H1 (cell line): ENCODE results near the gene PDSS1. TPM values are rescaled to one million over a fixed set of nuclear protein-coding genes. Genes with fewer than 3 reads are reported as not detected.

Source experiments
- CTCF ChIA-PET: fragments of 300-600 bp; sonication (Branson Sonifier 250); formaldehyde crosslinking; loops from one replicate; lab custom pipeline; 2021; ENCODE audit not compliant: partially characterized antibody; lab: Charles Lee
- POLR2A ChIA-PET: fragments of 300-600 bp; sonication (Branson Sonifier 250); formaldehyde crosslinking; loops from one replicate; lab custom pipeline; 2021; ENCODE audit warnings: inconsistent platforms; ENCODE audit not compliant: partially characterized antibody; lab: Charles Lee
- DNase-seq, 2 experiments: peaks; one replicate each; pipeline versions ENCODE4 v3.0.0 to v3.0.0-alpha.2; 2010 to 2022; ENCODE audit warnings: low spot score in 2 of 2, low read depth in 1 of 2, mixed read lengths in 1 of 2
- FAIRE-seq: peaks from 2 replicates; lab custom pipeline; 2011; peaks lifted over from hg19 to GRCh38; lab: Jason Lieb, UNC
- H2AFZ ChIP-seq: 2 replicates; pipeline ENCODE4 v1.8.1; 2012; ENCODE audit warnings: low read length, inconsistent platforms
- H2AK5ac ChIP-seq: 2 replicates; pipeline ENCODE4 v1.6.1; 2013; ENCODE audit warnings: low read depth, low read length
- H2BK120ac ChIP-seq: replicated peaks from 2 replicates; pipeline ENCODE3; 2013; ENCODE audit warnings: low read depth, low read length, inconsistent platforms
- H2BK12ac ChIP-seq: 2 replicates; pipeline ENCODE4 v1.6.1; 2013; ENCODE audit warnings: low read depth, low read length
- H2BK15ac ChIP-seq: 2 replicates; pipeline ENCODE4 v1.6.1; 2013; ENCODE audit warnings: low read length
- H2BK20ac ChIP-seq: 2 replicates; pipeline ENCODE4 v1.6.1; 2013; ENCODE audit warnings: low read length
- H2BK5ac ChIP-seq: 2 replicates; pipeline ENCODE4 v1.6.1; 2013; ENCODE audit warnings: low read depth, low read length
- H3K14ac ChIP-seq: 2 replicates; pipeline ENCODE4 v1.6.1; 2013; ENCODE audit warnings: inconsistent platforms; ENCODE audit not compliant: insufficient read length
- H3K18ac ChIP-seq: 2 replicates; pipeline ENCODE4 v1.6.1; 2013; ENCODE audit warnings: low read length; ENCODE audit errors: extremely low read depth
- H3K23ac ChIP-seq: 2 replicates; pipeline ENCODE4 v1.6.1; 2013; ENCODE audit warnings: inconsistent platforms; ENCODE audit not compliant: insufficient read length
- H3K23me2 ChIP-seq: 2 replicates; pipeline ENCODE4 v1.6.1; 2013; ENCODE audit warnings: low read depth, low read length
- H3K27ac ChIP-seq: 2 replicates; pipeline ENCODE4 v1.6.1; 2011; ENCODE audit warnings: low read depth, low read length, inconsistent platforms
- H3K27me3 ChIP-seq, 4 experiments: replicated peaks in 1 of 4; 1 replicate in 1 of 4; 2 replicates in 3 of 4; pipeline versions ENCODE4 v1.6.1 to v1.8.1; 2011 to 2013; ENCODE audit warnings: low read length in 3 of 4, mild to moderate bottlenecking in 3 of 4, inconsistent platforms in 2 of 4, mixed read lengths in 2 of 4, moderate library complexity in 1 of 4; ENCODE audit not compliant: control insufficient read depth in 3 of 4, insufficient read depth in 3 of 4; ENCODE audit errors: extremely low read depth in 1 of 4
- H3K36me3 ChIP-seq, 4 experiments: 2 replicates each; pipeline versions ENCODE4 v1.6.1 to v1.8.1; 2011 to 2013; ENCODE audit warnings: mild to moderate bottlenecking in 4 of 4, low read length in 3 of 4, moderate library complexity in 2 of 4, control low read depth in 1 of 4, inconsistent platforms in 1 of 4; ENCODE audit not compliant: insufficient read depth in 4 of 4, control insufficient read depth in 2 of 4
- H3K4ac ChIP-seq: replicated peaks from 2 replicates; pipeline ENCODE3; 2013; ENCODE audit warnings: low read length, low read depth, mixed read lengths, inconsistent platforms; ENCODE audit not compliant: insufficient read length
- H3K4me1 ChIP-seq, 4 experiments: replicated peaks in 1 of 4; 1 replicate in 1 of 4; 2 replicates in 3 of 4; pipeline versions ENCODE4 v1.6.1 to v1.8.1; 2011 to 2013; ENCODE audit warnings: low read length in 3 of 4, inconsistent platforms in 2 of 4, mixed read lengths in 1 of 4; ENCODE audit not compliant: insufficient read depth in 4 of 4, control insufficient read depth in 3 of 4
- H3K4me2 ChIP-seq, 2 experiments: 2 replicates each; pipeline versions ENCODE4 v1.6.1 to v1.8.1; 2011 to 2013; ENCODE audit warnings: low read depth in 2 of 2, low read length in 2 of 2, control low read depth in 1 of 2, inconsistent platforms in 1 of 2, mild to moderate bottlenecking in 1 of 2; ENCODE audit not compliant: insufficient read depth in 1 of 2
- H3K4me3 ChIP-seq, 4 experiments: fragments of 200-600, 300-600 bp in 1 of 4; sonication (generic), shearing (Covaris generic), sonication (Bioruptor Twin) in 1 of 4; 2 replicates each; pipeline versions ENCODE4 v1.5.1 to v1.8.1; 2011 to 2016; ENCODE audit warnings: low read length in 4 of 4, low read depth in 3 of 4, control low read depth in 2 of 4, inconsistent platforms in 2 of 4, mild to moderate bottlenecking in 2 of 4, mixed read lengths in 1 of 4, moderate library complexity in 1 of 4; ENCODE audit not compliant: insufficient read depth in 2 of 4; ENCODE audit errors: extremely low read depth in 1 of 4
- H3K56ac ChIP-seq: replicated peaks from 2 replicates; pipeline ENCODE3; 2013; ENCODE audit warnings: low read depth, mild to moderate bottlenecking, mixed read lengths, low read length, inconsistent platforms; ENCODE audit not compliant: insufficient read length
- H3K79me1 ChIP-seq: 2 replicates; pipeline ENCODE4 v1.6.1; 2013; ENCODE audit warnings: low read depth, low read length, control low read depth
- H3K79me2 ChIP-seq, 2 experiments: 2 replicates each; pipeline versions ENCODE4 v1.6.1 to v1.8.1; 2012 to 2013; ENCODE audit warnings: low read length in 2 of 2, mild to moderate bottlenecking in 2 of 2, inconsistent platforms in 1 of 2; ENCODE audit not compliant: insufficient read depth in 2 of 2, control insufficient read depth in 1 of 2
- H3K9ac ChIP-seq, 4 experiments: replicated peaks in 1 of 4; 1 replicate in 1 of 4; 2 replicates in 3 of 4; pipeline versions ENCODE4 v1.6.1 to v1.8.1; 2011 to 2013; ENCODE audit warnings: low read depth in 3 of 4, low read length in 3 of 4, control low read depth in 2 of 4, mild to moderate bottlenecking in 2 of 4, moderate library complexity in 2 of 4, inconsistent platforms in 1 of 4; ENCODE audit errors: extremely low read depth in 1 of 4
- H3K9me3 ChIP-seq, 2 experiments: 2 replicates each; pipeline versions ENCODE4 v1.6.1 to v1.8.1; 2012 to 2013; ENCODE audit warnings: mild to moderate bottlenecking in 2 of 2, moderate library complexity in 2 of 2, control low read depth in 1 of 2, inconsistent platforms in 1 of 2, low read depth in 1 of 2, low read length in 1 of 2, mixed read lengths in 1 of 2; ENCODE audit not compliant: insufficient read depth in 2 of 2
- H4K20me1 ChIP-seq, 2 experiments: replicated peaks in 1 of 2; 2 replicates each; pipeline versions ENCODE3 to v1.8.1; 2011 to 2013; ENCODE audit warnings: inconsistent platforms in 2 of 2, low read length in 2 of 2, mild to moderate bottlenecking in 1 of 2; ENCODE audit not compliant: insufficient read depth in 2 of 2, control insufficient read depth in 1 of 2
- H4K5ac ChIP-seq: 2 replicates; pipeline ENCODE4 v1.6.1; 2013; ENCODE audit warnings: low read length, low read depth, mixed read lengths, inconsistent platforms; ENCODE audit not compliant: insufficient read length
- H4K8ac ChIP-seq: 2 replicates; pipeline ENCODE4 v1.8.0; 2013; ENCODE audit warnings: mild to moderate bottlenecking, moderate library complexity, low read length, inconsistent platforms; ENCODE audit not compliant: insufficient read depth; ENCODE audit errors: extremely low read depth
- H4K91ac ChIP-seq: replicated peaks from 2 replicates; pipeline ENCODE3; 2013; ENCODE audit warnings: low read length, mixed read lengths, inconsistent platforms; ENCODE audit not compliant: insufficient read length
- CHD1 ChIP-seq: IDR thresholded peaks from 2 replicates; pipeline ENCODE4 v1.6.1; 2012; ENCODE audit warnings: low read depth, low read length, improper control_type of control experiment
- RFX5 ChIP-seq: IDR thresholded peaks from 2 replicates; pipeline ENCODE4 v1.6.1; 2011; ENCODE audit warnings: low read depth, low read length, improper control_type of control experiment, borderline replicate concordance
- WGBS, 2 experiments: shearing (Covaris generic) in 1 of 2; methylation state at CpG; one replicate each; pipeline versions ENCODE4 v1.1.6 to v1.1.7; 2013 to 2015; ENCODE audit warnings: low lambda C conversion rate in 2 of 2, mixed read lengths in 2 of 2, inconsistent platforms in 1 of 2, low coverage in 1 of 2, missing lambda C conversion rate in 1 of 2; ENCODE audit not compliant: insufficient replicate concordance in 2 of 2, insufficient coverage in 1 of 2, insufficient read length in 1 of 2; ENCODE audit errors: extremely low coverage in 1 of 2, missing lambda C conversion rate in 1 of 2; 5-methylcytosine and 5-hydroxymethylcytosine counted together
- polyA plus RNA-seq, 7 experiments: library from polyadenylated mRNA; depleted of rRNA in 3 of 7; stranded (reverse) in 5 of 7; unstranded in 2 of 7; fragments of >200 nt in 5 of 7; fragments of 200-250 nt in 2 of 7; gene quantifications; 1 replicate in 5 of 7; 2 replicates in 1 of 7; 4 replicates in 1 of 7; pipeline versions ENCODE4 v1.2.1 to v1.2.3, GENCODE V29; 2011 to 2013; ENCODE audit warnings: missing spikeins in 2 of 7, mixed read lengths in 2 of 7
- total RNA-seq: library from RNA; stranded (reverse); fragmentation: NEBNext Ultra II Directional; extraction: Animal tissue kit (Norgen Biotek cat#: 25700); gene quantifications from 2 replicates; pipeline ENCODE4 v1.2.1, GENCODE V29; 2021
- TF ChIP-seq, protein P1 (sequence below): IDR thresholded peaks from 2 replicates; pipeline ENCODE4 v1.6.1; 2011; ENCODE audit warnings: low read depth, mild to moderate bottlenecking, low read length; ENCODE audit not compliant: insufficient read depth

The PDSS1 gene
- total and polyA plus RNA-seq, 2 of the 8 experiments (the other 6 are each of a cell fraction or from before 2014, with no cell fraction given), result 21.3 to 26.0 TPM

DNA sequence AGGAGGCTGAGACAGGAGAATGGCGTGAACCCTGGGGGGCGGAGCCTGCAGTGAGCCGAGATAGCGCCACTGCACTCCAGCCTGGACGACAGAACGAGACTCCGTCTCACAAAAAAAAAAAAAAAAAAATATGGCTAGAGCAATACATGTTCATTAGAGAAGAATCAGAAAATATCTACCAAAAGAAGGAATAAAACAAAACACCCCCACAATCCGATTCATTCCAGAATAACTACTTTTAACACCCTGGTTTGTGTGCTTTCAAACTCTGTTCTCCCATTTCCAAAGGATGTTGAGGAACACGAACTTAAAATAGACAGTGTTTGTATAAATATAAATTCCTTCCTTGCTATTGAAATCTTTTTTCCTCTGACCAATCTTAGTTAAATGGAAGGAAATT, 6.5 kb downstream of the PDSS1 start:
- Histone ChIP-seq H2AFZ (no peak overlapping the region), H3K4me2 (no peak overlapping the region), H3K9me3 (no peaks in the 10 kb centered on the region), H3K4me3 (no peak overlapping the region), H3K79me2 (peaks cover 8 to 46% of the 10 kb centered on the region in 2 experiments), H3K14ac (no peak overlapping the region), H2BK12ac (no peak overlapping the region), H4K20me1 (no peaks in the 10 kb centered on the region), H3K23ac (no peak overlapping the region), H4K5ac (no peak overlapping the region), H3K23me2 (no peaks in the 10 kb centered on the region), H2BK5ac (no peak overlapping the region), H3K4me1 (no peaks in the 10 kb centered on the region), H3K4ac (no peak overlapping the region), H4K91ac (no peak overlapping the region), H2BK20ac (no peak overlapping the region), H3K27me3 (no peaks in the 10 kb centered on the region), H2BK15ac (no peak overlapping the region), H3K56ac (no peak overlapping the region), H3K9ac (no peak overlapping the region), H3K79me1 (peaks cover 10% of the 10 kb centered on the region), H2AK5ac (no peak overlapping the region), H4K8ac (no peak overlapping the region), H2BK120ac (no peak overlapping the region), H3K36me3 (peaks cover 0 to 38% (median 4%) of the 10 kb centered on the region in 4 experiments; a peak in 7 of 8 replicates), H3K18ac (no peak overlapping the region), H3K27ac (no peak overlapping the region)
- ChIA-PET CTCF (interaction anchor here (0.6 kb wide), 1 partner anchor 210 kb away, joined by 3 read pairs; no protein-coding TSS in a partner anchor), POLR2A (no interaction called here)
- FAIRE-seq (no peak), DNase-seq (no peak)
- 99% methylated on average over 3 of the region's 9 CpGs; no CpG with 5 or more reads in 1 of the 2 experiments for WGBS, 2 experiments
- TF ChIP-seq RFX5 (no peak), CHD1 (no peak)
- TF ChIP-seq, protein P1, sequence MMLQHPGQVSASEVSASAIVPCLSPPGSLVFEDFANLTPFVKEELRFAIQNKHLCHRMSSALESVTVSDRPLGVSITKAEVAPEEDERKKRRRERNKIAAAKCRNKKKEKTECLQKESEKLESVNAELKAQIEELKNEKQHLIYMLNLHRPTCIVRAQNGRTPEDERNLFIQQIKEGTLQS, result no peak
